Retinal pigment epithelial cell (primary cell): ENCODE data around the gene KIAA1217.

ENCODE experiments used
- DNase-seq: peaks from one replicate; pipeline ENCODE4 v3.0.0-alpha.2; 2010; ENCODE audit warnings: low read depth
- H3K4me3 ChIP-seq: 2 replicates; pipeline ENCODE4 v1.5.1; 2011; ENCODE audit warnings: mild to moderate bottlenecking, low read length, control low read depth, moderate library complexity
- TF ChIP-seq, protein P1 (sequence below): conservative IDR thresholded peaks from 2 replicates; pipeline ENCODE4 v1.5.1; 2011; ENCODE audit warnings: low read depth, low read length, control low read depth, inconsistent platforms

KIAA1217 gene

GRCh38 chr10:24215196-24215595 lies 6.3 kb downstream of the KIAA1217 start:
- no peak for DNase-seq
- TF ChIP-seq, protein P1, sequence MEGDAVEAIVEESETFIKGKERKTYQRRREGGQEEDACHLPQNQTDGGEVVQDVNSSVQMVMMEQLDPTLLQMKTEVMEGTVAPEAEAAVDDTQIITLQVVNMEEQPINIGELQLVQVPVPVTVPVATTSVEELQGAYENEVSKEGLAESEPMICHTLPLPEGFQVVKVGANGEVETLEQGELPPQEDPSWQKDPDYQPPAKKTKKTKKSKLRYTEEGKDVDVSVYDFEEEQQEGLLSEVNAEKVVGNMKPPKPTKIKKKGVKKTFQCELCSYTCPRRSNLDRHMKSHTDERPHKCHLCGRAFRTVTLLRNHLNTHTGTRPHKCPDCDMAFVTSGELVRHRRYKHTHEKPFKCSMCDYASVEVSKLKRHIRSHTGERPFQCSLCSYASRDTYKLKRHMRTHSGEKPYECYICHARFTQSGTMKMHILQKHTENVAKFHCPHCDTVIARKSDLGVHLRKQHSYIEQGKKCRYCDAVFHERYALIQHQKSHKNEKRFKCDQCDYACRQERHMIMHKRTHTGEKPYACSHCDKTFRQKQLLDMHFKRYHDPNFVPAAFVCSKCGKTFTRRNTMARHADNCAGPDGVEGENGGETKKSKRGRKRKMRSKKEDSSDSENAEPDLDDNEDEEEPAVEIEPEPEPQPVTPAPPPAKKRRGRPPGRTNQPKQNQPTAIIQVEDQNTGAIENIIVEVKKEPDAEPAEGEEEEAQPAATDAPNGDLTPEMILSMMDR, result no peak
- no peak overlapping the region for H3K4me3 ChIP-seq

GRCh38 chr10:24215603-24216002 lies 6.7 kb downstream of the KIAA1217 start:
- DNase-seq, result no peak
- TF ChIP-seq, protein P1, result no peak
- H3K4me3 ChIP-seq, result no peak overlapping the region

DNA sequence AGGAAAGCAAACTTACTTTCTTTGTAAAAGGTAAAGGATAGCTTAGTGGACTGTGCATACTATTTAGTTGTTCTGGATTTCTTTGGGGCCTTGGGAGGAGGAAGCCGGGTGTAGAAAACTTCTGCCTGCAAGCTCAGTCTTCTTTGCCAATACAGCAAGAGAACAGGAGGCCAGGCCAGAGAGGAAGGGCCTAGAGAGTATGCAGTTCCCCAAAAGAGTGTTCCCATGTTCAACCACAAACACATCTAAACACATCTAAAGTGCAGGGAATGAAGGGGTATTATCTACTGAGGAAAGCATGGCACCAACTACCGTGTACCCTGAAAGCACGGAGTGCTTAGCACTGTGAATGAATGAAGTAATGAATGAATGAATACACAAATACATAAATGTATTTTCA lies 11.0 kb downstream of the KIAA1217 start:
- TF ChIP-seq, protein P1, result no peak
- H3K4me3 ChIP-seq, result no peak overlapping the region
- no peak for DNase-seq

DNA sequence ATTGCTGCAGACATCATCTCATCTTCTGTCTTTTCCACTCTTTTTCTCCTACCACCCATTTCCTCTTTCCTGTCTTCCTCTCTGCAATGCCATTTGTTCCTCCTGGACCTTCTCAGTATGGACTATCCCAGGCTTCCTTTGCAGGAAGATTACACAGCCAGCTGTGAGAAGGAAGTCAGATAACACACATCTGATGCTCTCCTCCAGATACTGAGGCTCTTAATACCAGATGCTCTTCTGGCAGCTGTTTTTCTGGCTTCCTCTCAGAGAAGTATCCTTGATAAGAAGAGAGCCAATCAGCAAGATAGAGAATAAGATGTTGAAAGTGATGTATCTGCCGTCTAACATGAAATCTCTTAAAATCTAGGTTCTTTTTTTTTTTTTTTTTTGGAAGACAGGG lies 14.4 kb downstream of the KIAA1217 start:
- no peak overlapping the region for H3K4me3 ChIP-seq
- TF ChIP-seq, protein P1, result no peak
- DNase-seq, result no peak

GRCh38 chr10:24223953-24224352 lies 15.0 kb downstream of the KIAA1217 start:
- DNase-seq, result no peak
- H3K4me3 ChIP-seq, result no peak overlapping the region
- TF ChIP-seq, protein P1, result no peak

DNA sequence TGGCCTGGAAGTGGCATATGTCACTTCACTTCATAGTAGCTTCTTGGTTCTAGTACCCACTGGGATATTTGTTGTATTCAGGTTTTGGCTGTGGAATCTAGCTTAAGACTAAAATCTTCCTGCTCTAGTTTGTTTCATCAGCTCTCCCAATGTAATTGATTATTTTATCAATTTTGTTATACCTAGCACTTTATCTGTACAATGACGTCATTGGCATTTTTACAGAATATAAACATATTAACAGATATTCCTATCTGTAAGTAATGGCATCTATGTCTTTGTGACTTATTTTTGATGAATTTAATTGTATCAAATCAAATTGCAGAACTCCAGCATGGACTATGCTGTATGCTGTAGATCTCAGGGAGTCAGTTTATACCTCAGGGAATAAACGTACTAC lies 19.7 kb downstream of the KIAA1217 start:
- DNase-seq, result no peak
- H3K4me3 ChIP-seq, result no peak overlapping the region
- TF ChIP-seq, protein P1, result no peak

- H3K4me3 ChIP-seq, result no peak overlapping the region
- TF ChIP-seq, protein P1, result no peak
- no peak for DNase-seq
Measured at GRCh38 chr10:24229909-24230308, 21.0 kb downstream of the KIAA1217 start.
